ENCODE measurements around the gene CD80.

The CD80 gene

GRCh38 chr3:119594066-119594465, 34.7 kb upstream of the CD80 start:
- in situ Hi-C loops (cut with MboI; ENCODE audit: low pct_unique_long_range_greater_than_20kb, low sequenced_read_pairs, unreplicated experiment), result no loop called here
- DNase-seq (ENCODE audit: low spot score), result no peak
- TF ChIP-seq CTCF (IDR thresholded peaks at IDR 0.05; ENCODE audit: extremely low read depth, insufficient read depth, missing control alignments), result no peak

GRCh38 chr3:119592861-119593260, 33.4 kb upstream of the CD80 start:
- DNase-seq (ENCODE audit: low spot score), result no peak
- in situ Hi-C loops (cut with MboI; ENCODE audit: low pct_unique_long_range_greater_than_20kb, low sequenced_read_pairs, unreplicated experiment), result no loop called here
- TF ChIP-seq CTCF (IDR thresholded peaks at IDR 0.05; ENCODE audit: extremely low read depth, insufficient read depth, missing control alignments), result no peak

GRCh38 chr3:119590706-119591105, 31.3 kb upstream of the CD80 start:
- DNase-seq (ENCODE audit: low spot score), result no peak
- in situ Hi-C loops (cut with MboI; ENCODE audit: low pct_unique_long_range_greater_than_20kb, low sequenced_read_pairs, unreplicated experiment), result no loop called here
- TF ChIP-seq CTCF (IDR thresholded peaks at IDR 0.05; ENCODE audit: extremely low read depth, insufficient read depth, missing control alignments), result no peak

GRCh38 chr3:119589102-119589773, 29.8 kb upstream of the CD80 start:
- in situ Hi-C loops (cut with MboI; ENCODE audit: low pct_unique_long_range_greater_than_20kb, low sequenced_read_pairs, unreplicated experiment), result no loop called here
- DNase-seq (ENCODE audit: low spot score), result no peak
- TF ChIP-seq CTCF (IDR thresholded peaks at IDR 0.05; ENCODE audit: extremely low read depth, insufficient read depth, missing control alignments), result no peak

- TF ChIP-seq CTCF (IDR thresholded peaks at IDR 0.05; ENCODE audit: extremely low read depth, insufficient read depth, missing control alignments), result no peak
- no peak for DNase-seq (ENCODE audit: low spot score)
- in situ Hi-C loops (cut with MboI; ENCODE audit: low pct_unique_long_range_greater_than_20kb, low sequenced_read_pairs, unreplicated experiment), result no loop called here
These were observed 28.7 kb upstream of the CD80 start for GRCh38 chr3:119588112-119588511.

- DNase-seq (ENCODE audit: low spot score), result no peak
- TF ChIP-seq CTCF (IDR thresholded peaks at IDR 0.05; ENCODE audit: extremely low read depth, insufficient read depth, missing control alignments), result no peak
- in situ Hi-C loops (cut with MboI; ENCODE audit: low pct_unique_long_range_greater_than_20kb, low sequenced_read_pairs, unreplicated experiment), result no loop called here
These were observed 27.3 kb upstream of the CD80 start for GRCh38 chr3:119586733-119587172.
